Measurements from ENCODE around the gene AP1M2.

AP1M2 gene

DNA sequence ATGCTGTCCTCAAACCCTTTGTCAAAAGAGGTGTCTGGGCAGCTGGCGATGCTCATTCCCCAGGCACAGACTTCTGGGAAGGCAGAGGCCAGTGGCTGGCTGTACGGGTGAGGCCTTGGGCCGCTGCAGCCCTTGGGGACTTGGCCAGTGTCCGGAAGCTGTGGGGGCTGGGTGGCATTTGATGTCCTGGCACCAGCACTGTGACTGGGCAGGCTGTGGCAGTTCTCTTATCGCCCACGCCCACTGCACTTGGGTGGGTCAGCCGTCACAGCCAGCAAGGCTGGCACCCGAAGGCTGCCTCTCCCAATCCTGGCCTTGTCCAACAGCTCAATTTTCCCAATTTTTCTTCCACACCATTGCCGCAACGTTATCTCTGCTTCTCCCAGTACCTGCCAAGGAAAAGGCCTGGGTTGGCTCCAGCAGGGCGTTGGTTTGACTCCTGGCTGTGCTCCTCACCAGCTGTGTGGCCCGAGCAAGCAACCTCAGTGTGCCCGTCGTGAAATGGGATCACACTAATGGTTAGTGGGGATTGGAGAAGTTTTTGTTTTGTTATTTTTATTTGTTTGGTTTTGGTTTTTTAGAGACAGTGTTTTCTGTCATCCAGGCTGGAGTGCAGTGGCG, 25.5 kb upstream of the AP1M2 start:
- TF ChIP-seq, protein P1, sequence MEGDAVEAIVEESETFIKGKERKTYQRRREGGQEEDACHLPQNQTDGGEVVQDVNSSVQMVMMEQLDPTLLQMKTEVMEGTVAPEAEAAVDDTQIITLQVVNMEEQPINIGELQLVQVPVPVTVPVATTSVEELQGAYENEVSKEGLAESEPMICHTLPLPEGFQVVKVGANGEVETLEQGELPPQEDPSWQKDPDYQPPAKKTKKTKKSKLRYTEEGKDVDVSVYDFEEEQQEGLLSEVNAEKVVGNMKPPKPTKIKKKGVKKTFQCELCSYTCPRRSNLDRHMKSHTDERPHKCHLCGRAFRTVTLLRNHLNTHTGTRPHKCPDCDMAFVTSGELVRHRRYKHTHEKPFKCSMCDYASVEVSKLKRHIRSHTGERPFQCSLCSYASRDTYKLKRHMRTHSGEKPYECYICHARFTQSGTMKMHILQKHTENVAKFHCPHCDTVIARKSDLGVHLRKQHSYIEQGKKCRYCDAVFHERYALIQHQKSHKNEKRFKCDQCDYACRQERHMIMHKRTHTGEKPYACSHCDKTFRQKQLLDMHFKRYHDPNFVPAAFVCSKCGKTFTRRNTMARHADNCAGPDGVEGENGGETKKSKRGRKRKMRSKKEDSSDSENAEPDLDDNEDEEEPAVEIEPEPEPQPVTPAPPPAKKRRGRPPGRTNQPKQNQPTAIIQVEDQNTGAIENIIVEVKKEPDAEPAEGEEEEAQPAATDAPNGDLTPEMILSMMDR (IDR thresholded peaks at IDR 0.05; ENCODE audit: low read depth, low read length), result no peak
- no peak for DNase-seq (ENCODE audit: extremely low read depth, low read depth)

DNA sequence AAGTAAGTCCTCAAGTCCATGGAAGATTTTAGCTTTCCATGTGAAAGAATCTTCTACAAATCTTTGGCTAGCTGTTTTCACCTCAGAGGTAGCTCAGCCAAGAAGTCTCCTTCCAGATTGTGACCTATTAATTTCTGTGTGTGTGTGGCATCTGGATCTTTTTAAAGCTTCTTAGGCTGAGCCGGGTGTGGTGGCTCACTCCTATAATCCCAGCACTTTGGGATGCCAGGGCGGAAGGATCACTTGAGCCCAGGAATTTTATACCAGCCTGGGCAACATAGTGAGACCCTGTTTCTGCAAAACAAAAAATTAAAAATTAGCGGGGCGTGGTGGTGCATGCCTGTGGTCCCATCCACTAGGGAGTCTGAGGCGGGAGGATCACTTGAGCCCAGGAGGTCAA, 24.8 kb upstream of the AP1M2 start:
- no peak for DNase-seq (ENCODE audit: extremely low read depth, low read depth)
- TF ChIP-seq, protein P1 (IDR thresholded peaks at IDR 0.05; ENCODE audit: low read depth, low read length), result no peak

DNA sequence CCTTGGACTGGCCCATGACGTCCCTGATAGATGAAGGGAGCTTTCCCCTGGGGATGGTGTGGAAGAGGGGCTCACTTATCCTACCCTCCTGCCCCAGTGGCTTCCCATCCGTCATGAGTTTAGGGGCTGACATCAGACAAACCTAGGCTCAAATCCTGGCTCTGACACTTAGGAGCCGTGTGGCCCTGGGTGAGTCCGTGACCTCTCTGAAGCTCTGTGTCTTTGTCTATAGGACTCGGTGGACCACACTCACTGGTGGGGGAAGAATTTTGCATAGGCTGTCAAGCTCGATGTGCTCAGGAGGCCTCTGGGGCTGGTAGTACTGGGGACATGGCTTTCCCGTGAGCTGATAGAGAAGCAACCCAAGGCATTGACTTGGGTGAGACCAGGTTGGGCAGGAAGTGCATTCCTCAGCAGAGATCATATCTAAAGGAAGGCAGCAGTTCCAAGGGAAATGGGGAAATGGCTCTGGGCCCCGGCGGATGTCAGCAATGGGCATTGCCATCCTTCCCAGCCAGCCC, 17.4 kb upstream of the AP1M2 start:
- TF ChIP-seq, protein P1 (IDR thresholded peaks at IDR 0.05; ENCODE audit: low read depth, low read length), result no peak
- DNase-seq (ENCODE audit: extremely low read depth, low read depth), result no peak

DNA sequence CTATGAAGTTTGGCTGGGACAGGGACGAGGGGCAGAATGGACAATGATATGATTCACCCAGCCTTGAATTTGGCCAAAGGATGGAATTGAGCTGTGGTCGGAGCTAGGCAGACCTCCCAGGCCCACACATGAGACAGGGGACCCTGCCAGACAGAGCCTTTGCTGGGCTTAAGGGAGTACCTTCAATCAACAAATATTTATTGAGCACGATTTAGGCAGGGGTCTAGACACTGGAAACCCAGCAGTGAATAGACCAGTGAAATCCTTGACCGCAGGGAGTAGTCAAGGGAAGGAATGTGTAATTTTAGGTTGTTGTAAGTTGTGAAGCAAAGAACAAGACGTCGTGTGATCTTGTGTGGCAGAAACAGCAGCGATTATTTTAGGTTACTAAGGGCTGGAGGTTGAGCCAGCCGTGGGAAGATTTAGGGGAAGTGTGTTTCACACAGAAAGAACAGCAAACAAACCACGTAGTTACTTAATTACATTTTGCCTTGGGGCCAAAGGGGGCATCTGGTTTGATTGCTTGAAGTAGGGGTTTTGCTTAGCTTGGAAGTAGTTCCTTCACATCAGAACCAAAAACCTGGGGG, 16.9 kb upstream of the AP1M2 start:
- TF ChIP-seq, protein P1 (IDR thresholded peaks at IDR 0.05; ENCODE audit: low read depth, low read length), result no peak

GRCh38 chr19:10603084-10603872, 16.2 kb upstream of the AP1M2 start:
- TF ChIP-seq, protein P1 (IDR thresholded peaks at IDR 0.05; ENCODE audit: low read depth, low read length), result no peak
- DNase-seq (ENCODE audit: extremely low read depth, low read depth), result no peak

More for the DNA sequence above, 16.9 kb upstream of the AP1M2 start:
- DNase-seq (ENCODE audit: extremely low read depth, low read depth), result no peak

DNA sequence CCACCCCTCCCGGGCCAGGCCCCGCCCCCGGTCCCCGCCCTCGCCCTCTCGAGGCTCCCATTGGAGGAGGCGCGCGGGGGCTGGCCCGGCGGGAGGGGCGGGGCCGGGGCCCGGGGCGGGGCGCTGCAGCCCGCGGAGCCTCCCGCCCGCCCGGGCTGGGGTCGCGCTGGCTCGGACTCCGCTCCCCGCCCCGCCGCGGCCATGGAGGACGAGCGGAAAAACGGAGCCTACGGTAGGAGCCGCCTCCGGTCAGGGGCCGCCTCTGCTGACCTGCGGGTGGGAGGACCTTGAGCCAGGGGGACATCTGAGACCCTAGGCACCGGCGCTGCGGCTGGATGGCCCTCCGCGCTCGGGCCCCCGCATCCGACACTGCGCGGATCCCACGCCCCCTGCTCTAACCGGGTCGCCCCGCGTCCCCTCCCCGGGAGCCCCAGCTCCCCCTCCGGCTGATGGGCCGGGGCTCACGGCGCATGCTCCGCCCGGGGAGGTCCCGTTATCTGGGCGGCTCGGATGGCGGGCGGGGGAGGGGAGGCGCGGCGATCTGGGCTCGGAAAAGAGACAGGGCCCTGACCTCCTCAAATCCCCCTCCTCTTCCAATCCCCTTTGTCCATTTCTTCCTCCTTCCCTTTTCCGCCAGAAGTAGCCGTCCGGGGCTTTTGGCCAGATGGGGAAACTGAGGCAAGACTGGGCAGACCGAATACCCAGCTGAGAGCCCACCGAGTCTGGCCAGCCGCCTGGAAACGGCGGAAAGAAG, 15.4 kb upstream of the AP1M2 start:
- TF ChIP-seq, protein P1 (IDR thresholded peaks at IDR 0.05; ENCODE audit: low read depth, low read length), result no peak
- no peak for DNase-seq (ENCODE audit: extremely low read depth, low read depth)

Measured in AG09319 (cell line).